Epithelial cell of umbilical artery (primary cell): ENCODE results near the gene GPR149. TPM values are rescaled to one million over a fixed set of nuclear protein-coding genes. Genes with fewer than 3 reads are reported as not detected.

Experiments
- total RNA-seq: library from RNA; depleted of rRNA; stranded (reverse); fragments of >200 nt; gene quantifications from 2 replicates; pipeline ENCODE4 v1.2.3, GENCODE V29; 2014

The GPR149 gene
- not detected in 2 replicates for total RNA-seq

GRCh38 chr3:154430014-154430413 lies at the start of gene GPR149:
Gene GPR149 (minus strand): TSS chr3:154430190. CDS start chr3:154429615, 575 bp downstream.

GRCh38 chr3:154323891-154324738 lies 105.9 kb downstream of the GPR149 start, which contains the start of gene DHX36:
Gene DHX36 (minus strand): TSS chr3:154324487. CDS start chr3:154324416, 71 bp downstream.

Other genes starting within 250 kb of the GPR149 start
- 25.7 and 32.2 TPM in 2 replicates for gene DHX36, start 105.7 kb downstream of the GPR149 start, total RNA-seq